ENCODE measurements around the gene AUNIP.

DNA sequence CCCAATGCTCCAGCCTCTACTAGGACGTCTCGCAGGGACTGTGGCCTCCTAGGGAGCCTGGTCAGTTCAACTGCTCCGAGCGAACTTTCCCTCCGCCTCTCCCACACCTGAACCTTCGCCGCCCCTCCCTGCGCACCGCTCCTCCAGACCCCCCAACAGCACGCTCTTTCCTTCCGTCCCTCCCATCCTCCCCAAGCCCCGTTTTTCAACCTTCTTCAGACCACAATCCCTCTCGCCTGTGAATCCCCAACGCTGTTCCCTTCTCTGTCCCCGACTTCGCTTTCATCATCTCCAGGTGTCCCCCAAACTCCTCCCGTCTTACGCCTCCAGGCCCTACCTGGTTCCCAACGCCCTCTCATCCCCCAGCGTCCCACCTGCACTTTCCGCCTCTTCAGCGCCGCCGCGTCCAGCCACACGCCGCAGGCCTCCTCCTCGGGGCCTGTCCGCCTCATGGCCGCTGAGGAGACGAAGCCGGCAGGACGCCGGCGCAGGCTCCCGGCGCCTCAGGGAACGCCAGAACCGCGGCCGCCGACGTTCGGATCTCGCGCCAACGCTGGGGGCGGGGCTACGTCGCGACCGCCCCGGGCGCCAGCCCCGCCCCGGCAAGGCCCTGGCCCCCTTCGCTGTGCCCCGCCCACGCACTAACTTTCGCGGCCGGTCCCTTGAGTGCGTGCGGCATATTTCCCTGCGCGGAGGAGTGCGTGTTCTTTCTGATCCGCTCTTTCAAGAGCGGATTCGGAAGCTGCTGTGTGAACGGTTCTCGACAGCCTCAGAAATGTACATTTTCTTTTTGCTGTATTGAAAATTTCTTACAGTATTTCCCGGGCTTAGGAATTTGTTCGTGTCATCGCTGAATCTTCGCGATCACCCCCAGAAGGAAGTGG is at the start of gene AUNIP:
- TF ChIP-seq, protein P1, sequence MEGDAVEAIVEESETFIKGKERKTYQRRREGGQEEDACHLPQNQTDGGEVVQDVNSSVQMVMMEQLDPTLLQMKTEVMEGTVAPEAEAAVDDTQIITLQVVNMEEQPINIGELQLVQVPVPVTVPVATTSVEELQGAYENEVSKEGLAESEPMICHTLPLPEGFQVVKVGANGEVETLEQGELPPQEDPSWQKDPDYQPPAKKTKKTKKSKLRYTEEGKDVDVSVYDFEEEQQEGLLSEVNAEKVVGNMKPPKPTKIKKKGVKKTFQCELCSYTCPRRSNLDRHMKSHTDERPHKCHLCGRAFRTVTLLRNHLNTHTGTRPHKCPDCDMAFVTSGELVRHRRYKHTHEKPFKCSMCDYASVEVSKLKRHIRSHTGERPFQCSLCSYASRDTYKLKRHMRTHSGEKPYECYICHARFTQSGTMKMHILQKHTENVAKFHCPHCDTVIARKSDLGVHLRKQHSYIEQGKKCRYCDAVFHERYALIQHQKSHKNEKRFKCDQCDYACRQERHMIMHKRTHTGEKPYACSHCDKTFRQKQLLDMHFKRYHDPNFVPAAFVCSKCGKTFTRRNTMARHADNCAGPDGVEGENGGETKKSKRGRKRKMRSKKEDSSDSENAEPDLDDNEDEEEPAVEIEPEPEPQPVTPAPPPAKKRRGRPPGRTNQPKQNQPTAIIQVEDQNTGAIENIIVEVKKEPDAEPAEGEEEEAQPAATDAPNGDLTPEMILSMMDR (IDR thresholded peaks at IDR 0.05), result no peak
- TF ChIP-seq POLR2A (IDR thresholded peaks at IDR 0.05), result peak; percentile 59

Data from ovary (tissue), 3 donors.